DND-41 (cell line): ENCODE results near the gene LARP7.

Experiments
- EZH2 ChIP-seq: IDR thresholded peaks from 3 replicates; pipeline ENCODE4 v1.6.1; 2012; ENCODE audit warnings: borderline replicate concordance, low read depth, mild to moderate bottlenecking, moderate library complexity, low read length, inconsistent platforms; ENCODE audit not compliant: severe bottlenecking
- TF ChIP-seq, protein P1 (sequence below): IDR thresholded peaks from 2 replicates; pipeline ENCODE4 v1.5.1; 2012; ENCODE audit warnings: borderline replicate concordance, low read length, moderate library complexity, mild to moderate bottlenecking; ENCODE audit not compliant: poor library complexity, severe bottlenecking; ENCODE audit errors: extremely low read depth

DNA sequence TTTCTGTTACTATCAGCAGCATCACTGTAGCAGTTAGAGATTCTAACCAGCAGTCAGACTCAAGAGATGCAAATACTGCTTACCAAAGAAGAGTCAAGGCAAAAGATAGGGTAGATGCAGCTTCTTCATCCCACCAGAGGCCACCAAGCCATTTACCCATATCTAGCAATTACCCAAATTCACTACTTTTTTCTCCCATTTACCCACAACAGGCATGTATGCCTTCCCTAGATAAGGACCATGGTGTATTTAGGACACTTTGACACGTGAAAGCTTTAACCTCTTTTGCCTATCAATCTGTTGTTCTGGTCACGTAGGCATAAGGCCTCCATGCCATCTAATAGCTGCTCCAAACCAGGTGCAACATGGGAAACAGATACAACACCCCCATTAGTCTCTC lies 5.6 kb downstream of the LARP7 start:
- TF ChIP-seq, protein P1, sequence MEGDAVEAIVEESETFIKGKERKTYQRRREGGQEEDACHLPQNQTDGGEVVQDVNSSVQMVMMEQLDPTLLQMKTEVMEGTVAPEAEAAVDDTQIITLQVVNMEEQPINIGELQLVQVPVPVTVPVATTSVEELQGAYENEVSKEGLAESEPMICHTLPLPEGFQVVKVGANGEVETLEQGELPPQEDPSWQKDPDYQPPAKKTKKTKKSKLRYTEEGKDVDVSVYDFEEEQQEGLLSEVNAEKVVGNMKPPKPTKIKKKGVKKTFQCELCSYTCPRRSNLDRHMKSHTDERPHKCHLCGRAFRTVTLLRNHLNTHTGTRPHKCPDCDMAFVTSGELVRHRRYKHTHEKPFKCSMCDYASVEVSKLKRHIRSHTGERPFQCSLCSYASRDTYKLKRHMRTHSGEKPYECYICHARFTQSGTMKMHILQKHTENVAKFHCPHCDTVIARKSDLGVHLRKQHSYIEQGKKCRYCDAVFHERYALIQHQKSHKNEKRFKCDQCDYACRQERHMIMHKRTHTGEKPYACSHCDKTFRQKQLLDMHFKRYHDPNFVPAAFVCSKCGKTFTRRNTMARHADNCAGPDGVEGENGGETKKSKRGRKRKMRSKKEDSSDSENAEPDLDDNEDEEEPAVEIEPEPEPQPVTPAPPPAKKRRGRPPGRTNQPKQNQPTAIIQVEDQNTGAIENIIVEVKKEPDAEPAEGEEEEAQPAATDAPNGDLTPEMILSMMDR = no peak
- TF ChIP-seq EZH2 = no peak
